SK-N-SH treated with all-trans-retinoic acid at 6 μM for 48 hours (cell line): ENCODE results near the gene APRT.

ENCODE experiments used
- ATAC-seq: fragments of 200-7000 bp; cut with Tn5 transposase; 3 replicates; pipeline ENCODE4 v1.9.1; 2020; ENCODE audit warnings: mild to moderate bottlenecking, moderate library complexity
- ARNTL ChIP-seq: fragments of 450-650 bp; formaldehyde crosslinking; IDR thresholded peaks from 2 replicates; pipeline ENCODE4 v1.5.0; 2020; ENCODE audit warnings: low read depth, mild to moderate bottlenecking, moderate library complexity, borderline replicate concordance
- BACH2 ChIP-seq: fragments of 250-450 bp; sonication (Bioruptor Pico); IDR thresholded peaks from 2 replicates; pipeline ENCODE4 v1.9.0; 2021; ENCODE audit warnings: mild to moderate bottlenecking, borderline replicate concordance
- CREB5 ChIP-seq: fragments of 250-450 bp; sonication (Bioruptor Pico); IDR thresholded peaks from 2 replicates; pipeline ENCODE4 v1.5.1; 2020; ENCODE audit warnings: low read depth, mild to moderate bottlenecking, moderate library complexity
- CSDC2 ChIP-seq: fragments of 250-450 bp; sonication (Bioruptor Pico); IDR thresholded peaks from 2 replicates; pipeline ENCODE4 v1.5.0; 2020; ENCODE audit warnings: mild to moderate bottlenecking, moderate library complexity
- ESRRG ChIP-seq: fragments of 250-450 bp; sonication (Bioruptor Pico); IDR thresholded peaks from 2 replicates; pipeline ENCODE4 v1.6.1; 2021; ENCODE audit warnings: mild to moderate bottlenecking
- GLIS3 ChIP-seq: fragments of 250-450 bp; sonication (Bioruptor Pico); IDR thresholded peaks from 2 replicates; pipeline ENCODE4 v1.5.0; 2020; ENCODE audit warnings: mild to moderate bottlenecking, moderate library complexity
- ISL1 ChIP-seq: fragments of 250-450 bp; sonication (Bioruptor Pico); IDR thresholded peaks from 2 replicates; pipeline ENCODE4 v2.1.2; 2022; ENCODE audit warnings: mild to moderate bottlenecking, moderate library complexity
- OSR1 ChIP-seq: fragments of 250-450 bp; sonication (Bioruptor Pico); IDR thresholded peaks from 2 replicates; pipeline ENCODE4 v1.8.0; 2022; ENCODE audit warnings: moderate library complexity, mild to moderate bottlenecking, inconsistent platforms
- PPARA ChIP-seq: fragments of 250-450 bp; sonication (Bioruptor Pico); IDR thresholded peaks from 2 replicates; pipeline ENCODE4 v1.5.0; 2020; ENCODE audit warnings: mild to moderate bottlenecking, borderline replicate concordance
- RARB ChIP-seq: fragments of 250-450 bp; sonication (Bioruptor Pico); IDR thresholded peaks from 2 replicates; pipeline ENCODE4 v1.8.0; 2021; ENCODE audit warnings: mild to moderate bottlenecking, moderate library complexity
- SNAI2 ChIP-seq: fragments of 250-450 bp; sonication (Bioruptor Pico); IDR thresholded peaks from 2 replicates; pipeline ENCODE4 v1.5.0; 2020; ENCODE audit warnings: mild to moderate bottlenecking, moderate library complexity
- TCF4 ChIP-seq: fragments of 250-450 bp; sonication (Bioruptor Pico); IDR thresholded peaks from 2 replicates; pipeline ENCODE4 v1.8.0; 2021; ENCODE audit warnings: mild to moderate bottlenecking, moderate library complexity, borderline replicate concordance
- TOX ChIP-seq: fragments of 250-450 bp; sonication (Bioruptor Pico); IDR thresholded peaks from 2 replicates; pipeline ENCODE4 v1.8.0; 2021; ENCODE audit warnings: mild to moderate bottlenecking, moderate library complexity, borderline replicate concordance
- TSHZ2 ChIP-seq: fragments of 250-450 bp; sonication (Bioruptor Pico); IDR thresholded peaks from 2 replicates; pipeline ENCODE4 v1.5.0; 2020; ENCODE audit warnings: mild to moderate bottlenecking, moderate library complexity
- ZC3H10 ChIP-seq: fragments of 250-450 bp; sonication (Bioruptor Pico); IDR thresholded peaks from 2 replicates; pipeline ENCODE4 v1.5.1; 2021; ENCODE audit warnings: mild to moderate bottlenecking, moderate library complexity
- ZFP3 ChIP-seq: fragments of 250-450 bp; sonication (Bioruptor Pico); IDR thresholded peaks from 2 replicates; pipeline ENCODE4 v1.5.0; 2020; ENCODE audit warnings: mild to moderate bottlenecking, moderate library complexity
- ZFP30 ChIP-seq: fragments of 450-650 bp; formaldehyde crosslinking; IDR thresholded peaks from 2 replicates; pipeline ENCODE4 v1.5.0; 2022; ENCODE audit warnings: mild to moderate bottlenecking, moderate library complexity
- ZNF565 ChIP-seq: fragments of 450-650 bp; formaldehyde crosslinking; conservative IDR thresholded peaks from 2 replicates; pipeline ENCODE4 v1.5.0; 2020; ENCODE audit warnings: low read depth, mild to moderate bottlenecking, moderate library complexity
- ZNF70 ChIP-seq: fragments of 450-650 bp; formaldehyde crosslinking; IDR thresholded peaks from 2 replicates; pipeline ENCODE4 v1.5.0; 2020; ENCODE audit warnings: mild to moderate bottlenecking, moderate library complexity
- TF ChIP-seq, protein P1 (sequence below): fragments of 250-450 bp; sonication (Bioruptor Pico); IDR thresholded peaks from 2 replicates; pipeline ENCODE4 v1.8.0; 2020; ENCODE audit warnings: mild to moderate bottlenecking, moderate library complexity, borderline replicate concordance
- TF ChIP-seq, protein P2 (sequence below): fragments of 250-450 bp; sonication (Bioruptor Pico); IDR thresholded peaks from 2 replicates; pipeline ENCODE4 v1.8.0; 2021; ENCODE audit warnings: low read depth, mild to moderate bottlenecking, moderate library complexity, borderline replicate concordance
- TF ChIP-seq, protein P3 (sequence below): fragments of 250-450 bp; sonication (Bioruptor Pico); IDR thresholded peaks from 2 replicates; pipeline ENCODE4 v1.5.1; 2021; ENCODE audit warnings: mild to moderate bottlenecking, moderate library complexity

The APRT gene

GRCh38 chr16:88847654-88848053 is 35.9 kb upstream of the APRT start:
- no peak for TF ChIP-seq TSHZ2 (CRISPR knock-in tag)
- TF ChIP-seq ZFP30 (CRISPR knock-in tag) = no peak
- TF ChIP-seq, protein P1, sequence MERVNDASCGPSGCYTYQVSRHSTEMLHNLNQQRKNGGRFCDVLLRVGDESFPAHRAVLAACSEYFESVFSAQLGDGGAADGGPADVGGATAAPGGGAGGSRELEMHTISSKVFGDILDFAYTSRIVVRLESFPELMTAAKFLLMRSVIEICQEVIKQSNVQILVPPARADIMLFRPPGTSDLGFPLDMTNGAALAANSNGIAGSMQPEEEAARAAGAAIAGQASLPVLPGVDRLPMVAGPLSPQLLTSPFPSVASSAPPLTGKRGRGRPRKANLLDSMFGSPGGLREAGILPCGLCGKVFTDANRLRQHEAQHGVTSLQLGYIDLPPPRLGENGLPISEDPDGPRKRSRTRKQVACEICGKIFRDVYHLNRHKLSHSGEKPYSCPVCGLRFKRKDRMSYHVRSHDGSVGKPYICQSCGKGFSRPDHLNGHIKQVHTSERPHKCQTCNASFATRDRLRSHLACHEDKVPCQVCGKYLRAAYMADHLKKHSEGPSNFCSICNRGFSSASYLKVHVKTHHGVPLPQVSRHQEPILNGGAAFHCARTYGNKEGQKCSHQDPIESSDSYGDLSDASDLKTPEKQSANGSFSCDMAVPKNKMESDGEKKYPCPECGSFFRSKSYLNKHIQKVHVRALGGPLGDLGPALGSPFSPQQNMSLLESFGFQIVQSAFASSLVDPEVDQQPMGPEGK (CRISPR knock-in tag) = no peak
- TF ChIP-seq, protein P2, sequence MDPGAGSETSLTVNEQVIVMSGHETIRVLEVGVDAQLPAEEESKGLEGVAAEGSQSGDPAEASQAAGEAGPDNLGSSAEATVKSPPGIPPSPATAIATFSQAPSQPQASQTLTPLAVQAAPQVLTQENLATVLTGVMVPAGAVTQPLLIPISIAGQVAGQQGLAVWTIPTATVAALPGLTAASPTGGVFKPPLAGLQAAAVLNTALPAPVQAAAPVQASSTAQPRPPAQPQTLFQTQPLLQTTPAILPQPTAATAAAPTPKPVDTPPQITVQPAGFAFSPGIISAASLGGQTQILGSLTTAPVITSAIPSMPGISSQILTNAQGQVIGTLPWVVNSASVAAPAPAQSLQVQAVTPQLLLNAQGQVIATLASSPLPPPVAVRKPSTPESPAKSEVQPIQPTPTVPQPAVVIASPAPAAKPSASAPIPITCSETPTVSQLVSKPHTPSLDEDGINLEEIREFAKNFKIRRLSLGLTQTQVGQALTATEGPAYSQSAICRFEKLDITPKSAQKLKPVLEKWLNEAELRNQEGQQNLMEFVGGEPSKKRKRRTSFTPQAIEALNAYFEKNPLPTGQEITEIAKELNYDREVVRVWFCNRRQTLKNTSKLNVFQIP (CRISPR knock-in tag) = no peak
- TF ChIP-seq ZNF70 (CRISPR knock-in tag) = no peak
- TF ChIP-seq TOX (CRISPR knock-in tag) = no peak
- no peak for TF ChIP-seq CREB5 (CRISPR knock-in tag)
- no peak for TF ChIP-seq OSR1
- TF ChIP-seq BACH2 (CRISPR knock-in tag) = no peak
- TF ChIP-seq ZFP3 (CRISPR knock-in tag) = no peak
- ATAC-seq = no peak

GRCh38 chr16:88846088-88846487 is 34.4 kb upstream of the APRT start:
- no peak for ATAC-seq
- TF ChIP-seq ARNTL (CRISPR knock-in tag) (no peak), CREB5 (CRISPR knock-in tag) (no peak), TCF4 (no peak), ESRRG (CRISPR knock-in tag) (no peak), ZNF565 (CRISPR knock-in tag) (no peak), CSDC2 (no peak), RARB (CRISPR knock-in tag) (no peak), ZFP30 (CRISPR knock-in tag) (no peak), ZC3H10 (no peak), PPARA (CRISPR knock-in tag) (no peak), ZNF70 (CRISPR knock-in tag) (no peak)
- TF ChIP-seq, protein P2 (CRISPR knock-in tag) = no peak

DNA sequence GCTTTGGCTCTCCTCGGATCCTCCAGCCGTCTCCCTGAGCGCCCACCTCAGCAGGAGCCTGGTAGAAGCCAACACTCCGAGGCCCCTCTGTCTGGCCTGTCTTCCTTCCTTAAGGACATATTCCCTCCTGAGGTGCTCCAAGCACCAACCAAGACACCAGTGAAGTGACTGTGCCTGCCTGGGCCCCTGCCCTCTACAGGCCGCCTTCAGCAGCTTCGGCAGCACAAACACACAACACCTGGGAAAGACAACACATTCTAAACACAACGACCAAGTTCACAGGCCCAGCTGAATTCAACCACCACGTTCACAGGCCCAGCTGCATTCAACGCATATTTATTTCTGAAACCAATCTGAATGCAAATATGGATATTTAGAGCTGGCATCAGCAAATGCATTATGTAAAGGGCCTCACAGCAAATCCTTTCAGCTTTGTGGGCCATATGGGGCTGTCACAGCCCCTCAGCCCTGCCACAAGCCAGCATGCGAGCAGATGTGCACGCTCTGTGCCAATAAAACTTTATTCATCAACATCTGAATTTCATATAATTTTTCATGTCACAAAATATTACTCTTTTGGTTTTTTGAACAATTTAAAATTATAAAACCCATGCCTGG is 32.8 kb upstream of the APRT start:
- no peak for ATAC-seq
- TF ChIP-seq ISL1 (no peak), RARB (CRISPR knock-in tag) (no peak), ZFP30 (CRISPR knock-in tag) (no peak), CSDC2 (no peak), ZC3H10 (no peak), ARNTL (CRISPR knock-in tag) (no peak), GLIS3 (no peak), ZNF565 (CRISPR knock-in tag) (no peak), ZNF70 (CRISPR knock-in tag) (no peak), SNAI2 (CRISPR knock-in tag) (no peak)
- TF ChIP-seq, protein P2 (CRISPR knock-in tag) = no peak
- TF ChIP-seq, protein P3, sequence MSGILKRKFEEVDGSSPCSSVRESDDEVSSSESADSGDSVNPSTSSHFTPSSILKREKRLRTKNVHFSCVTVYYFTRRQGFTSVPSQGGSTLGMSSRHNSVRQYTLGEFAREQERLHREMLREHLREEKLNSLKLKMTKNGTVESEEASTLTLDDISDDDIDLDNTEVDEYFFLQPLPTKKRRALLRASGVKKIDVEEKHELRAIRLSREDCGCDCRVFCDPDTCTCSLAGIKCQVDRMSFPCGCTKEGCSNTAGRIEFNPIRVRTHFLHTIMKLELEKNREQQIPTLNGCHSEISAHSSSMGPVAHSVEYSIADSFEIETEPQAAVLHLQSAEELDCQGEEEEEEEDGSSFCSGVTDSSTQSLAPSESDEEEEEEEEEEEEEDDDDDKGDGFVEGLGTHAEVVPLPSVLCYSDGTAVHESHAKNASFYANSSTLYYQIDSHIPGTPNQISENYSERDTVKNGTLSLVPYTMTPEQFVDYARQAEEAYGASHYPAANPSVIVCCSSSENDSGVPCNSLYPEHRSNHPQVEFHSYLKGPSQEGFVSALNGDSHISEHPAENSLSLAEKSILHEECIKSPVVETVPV = no peak
